ENCODE data around the gene CSPG4.

DNA sequence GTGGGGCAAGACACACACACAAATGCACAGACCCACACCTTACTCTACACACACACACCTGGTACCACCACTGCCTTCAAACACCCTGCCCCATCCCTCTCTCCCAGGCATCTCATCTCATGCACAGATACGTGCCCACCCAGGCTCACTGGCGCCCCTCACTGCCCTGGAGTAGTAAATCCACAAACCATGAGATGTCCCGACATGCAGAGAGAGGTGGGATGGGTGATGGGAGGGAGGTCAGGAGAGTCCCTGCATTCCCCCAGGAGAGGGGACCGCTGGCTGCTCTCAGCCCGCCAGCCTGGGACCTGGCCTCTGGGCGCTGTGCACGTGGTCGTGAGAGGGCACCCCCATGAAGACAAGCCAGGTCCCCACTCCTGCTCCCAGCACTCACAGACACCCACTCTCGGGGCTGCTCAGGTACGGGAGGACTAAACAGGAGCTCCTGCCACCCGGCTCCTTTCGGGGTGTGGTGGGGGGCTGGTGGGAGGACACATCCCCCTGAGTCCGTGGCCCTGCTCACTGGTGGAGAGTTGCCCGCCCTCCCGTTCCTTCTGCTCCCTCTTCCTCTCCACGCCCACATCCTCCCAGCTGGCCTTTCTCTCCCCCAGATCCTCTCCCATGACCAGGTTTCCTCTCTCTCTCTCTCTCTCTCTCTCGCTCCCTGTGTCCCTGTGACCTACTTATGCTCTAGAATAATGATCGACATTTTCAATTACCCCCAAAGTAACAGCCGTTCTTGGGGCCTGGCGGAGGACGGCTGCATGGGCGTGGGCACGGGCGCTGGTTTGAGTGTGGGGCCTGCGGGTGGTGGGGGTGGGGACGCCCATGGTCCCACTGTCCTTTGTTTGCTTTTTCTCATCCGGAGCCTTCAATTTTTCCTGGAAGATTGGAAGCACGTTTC, 18.9 kb upstream of the CSPG4 start:
- TF ChIP-seq, protein P1, sequence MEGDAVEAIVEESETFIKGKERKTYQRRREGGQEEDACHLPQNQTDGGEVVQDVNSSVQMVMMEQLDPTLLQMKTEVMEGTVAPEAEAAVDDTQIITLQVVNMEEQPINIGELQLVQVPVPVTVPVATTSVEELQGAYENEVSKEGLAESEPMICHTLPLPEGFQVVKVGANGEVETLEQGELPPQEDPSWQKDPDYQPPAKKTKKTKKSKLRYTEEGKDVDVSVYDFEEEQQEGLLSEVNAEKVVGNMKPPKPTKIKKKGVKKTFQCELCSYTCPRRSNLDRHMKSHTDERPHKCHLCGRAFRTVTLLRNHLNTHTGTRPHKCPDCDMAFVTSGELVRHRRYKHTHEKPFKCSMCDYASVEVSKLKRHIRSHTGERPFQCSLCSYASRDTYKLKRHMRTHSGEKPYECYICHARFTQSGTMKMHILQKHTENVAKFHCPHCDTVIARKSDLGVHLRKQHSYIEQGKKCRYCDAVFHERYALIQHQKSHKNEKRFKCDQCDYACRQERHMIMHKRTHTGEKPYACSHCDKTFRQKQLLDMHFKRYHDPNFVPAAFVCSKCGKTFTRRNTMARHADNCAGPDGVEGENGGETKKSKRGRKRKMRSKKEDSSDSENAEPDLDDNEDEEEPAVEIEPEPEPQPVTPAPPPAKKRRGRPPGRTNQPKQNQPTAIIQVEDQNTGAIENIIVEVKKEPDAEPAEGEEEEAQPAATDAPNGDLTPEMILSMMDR (IDR thresholded peaks at IDR 0.05; ENCODE audit: control extremely low read depth in 1 of 3, insufficient read depth in 1 of 3, low read depth in 1 of 3, low read length in 3 of 3): peak; percentile 48 to 72 (median 68)
- no peak for TF ChIP-seq POLR2A (IDR thresholded peaks at IDR 0.05; ENCODE audit: control extremely low read depth in 1 of 2, low read depth in 2 of 2, low read length in 2 of 2)
- no peak for TF ChIP-seq RXRA (IDR thresholded peaks at IDR 0.05; ENCODE audit: insufficient read depth, low read depth, low read length)
- no peak for TF ChIP-seq CHD2 (IDR thresholded peaks at IDR 0.05; ENCODE audit: low read length)
- no peak for TF ChIP-seq FOSL1 (IDR thresholded peaks at IDR 0.05; ENCODE audit: insufficient read depth, low read depth, low read length)
- TF ChIP-seq EZH2 (IDR thresholded peaks at IDR 0.05; ENCODE audit: low read depth, low read length, severe bottlenecking): no peak
- no peak for TF ChIP-seq ZNF274 (IDR thresholded peaks at IDR 0.05; ENCODE audit: borderline replicate concordance, extremely low read depth, low read length)
- TF ChIP-seq JUND (IDR thresholded peaks at IDR 0.05; ENCODE audit: low read length): no peak
- TF ChIP-seq CEBPB (IDR thresholded peaks at IDR 0.05; ENCODE audit: low read depth, low read length): no peak
- TF ChIP-seq, protein P2, sequence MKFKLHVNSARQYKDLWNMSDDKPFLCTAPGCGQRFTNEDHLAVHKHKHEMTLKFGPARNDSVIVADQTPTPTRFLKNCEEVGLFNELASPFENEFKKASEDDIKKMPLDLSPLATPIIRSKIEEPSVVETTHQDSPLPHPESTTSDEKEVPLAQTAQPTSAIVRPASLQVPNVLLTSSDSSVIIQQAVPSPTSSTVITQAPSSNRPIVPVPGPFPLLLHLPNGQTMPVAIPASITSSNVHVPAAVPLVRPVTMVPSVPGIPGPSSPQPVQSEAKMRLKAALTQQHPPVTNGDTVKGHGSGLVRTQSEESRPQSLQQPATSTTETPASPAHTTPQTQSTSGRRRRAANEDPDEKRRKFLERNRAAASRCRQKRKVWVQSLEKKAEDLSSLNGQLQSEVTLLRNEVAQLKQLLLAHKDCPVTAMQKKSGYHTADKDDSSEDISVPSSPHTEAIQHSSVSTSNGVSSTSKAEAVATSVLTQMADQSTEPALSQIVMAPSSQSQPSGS (IDR thresholded peaks at IDR 0.05; ENCODE audit: low read length): no peak
- no peak for TF ChIP-seq TBP (IDR thresholded peaks at IDR 0.05; ENCODE audit: low read depth, low read length)
- no peak for TF ChIP-seq BACH1 (IDR thresholded peaks at IDR 0.05; ENCODE audit: low read length)

All from H1 (cell line).